HepG2 (cell line): ENCODE results near the gene TUBA4B. TPM values are rescaled to one million over a fixed set of nuclear protein-coding genes. Genes with fewer than 3 reads are reported as not detected.
A peak's percentile ranks its signal among the peaks of the same experiment; 100 is the strongest.

Experiments
- CAMTA2 ChIP-seq: sonication (generic); formaldehyde crosslinking; IDR thresholded peaks from 2 replicates; pipeline ENCODE4 v1.4.0; 2020; ENCODE audit warnings: mild to moderate bottlenecking, missing genetic modification reagents, borderline replicate concordance
- FOXP4 ChIP-seq: sonication (generic); formaldehyde crosslinking; IDR thresholded peaks from 2 replicates; pipeline ENCODE4 v1.4.0; 2020; ENCODE audit warnings: missing genetic modification reagents
- GPBP1L1 ChIP-seq: sonication (generic); formaldehyde crosslinking; IDR thresholded peaks from 2 replicates; pipeline ENCODE4 v1.5.0; 2020; ENCODE audit warnings: mild to moderate bottlenecking, missing genetic modification reagents
- HDAC1 ChIP-seq: sonication (generic); formaldehyde crosslinking; IDR thresholded peaks from 2 replicates; pipeline ENCODE4 v1.5.1; 2020; ENCODE audit warnings: mild to moderate bottlenecking, missing genetic modification reagents
- HMGA1 ChIP-seq: sonication (generic); formaldehyde crosslinking; conservative IDR thresholded peaks from 2 replicates; pipeline ENCODE4 v1.4.0; 2020; ENCODE audit warnings: missing genetic modification reagents
- HNRNPK ChIP-seq: fragments of 200-400 bp; formaldehyde crosslinking; IDR thresholded peaks from 2 replicates; pipeline ENCODE4 v1.6.1; 2018; ENCODE audit warnings: low read length, low read depth, moderate library complexity, mild to moderate bottlenecking; ENCODE audit not compliant: poor library complexity, severe bottlenecking
- HNRNPL ChIP-seq: fragments of 200-400 bp; formaldehyde crosslinking; IDR thresholded peaks from 2 replicates; pipeline ENCODE4 v1.6.1; 2017; ENCODE audit warnings: mild to moderate bottlenecking, low read depth, low read length
- HOMEZ ChIP-seq: IDR thresholded peaks from 2 replicates; pipeline ENCODE4 v1.6.1; 2016; ENCODE audit warnings: low read depth
- MLLT10 ChIP-seq: sonication (generic); formaldehyde crosslinking; IDR thresholded peaks from 2 replicates; pipeline ENCODE4 v1.4.0; 2020; ENCODE audit warnings: missing genetic modification reagents
- POGK ChIP-seq: sonication (generic); formaldehyde crosslinking; conservative IDR thresholded peaks from 2 replicates; pipeline ENCODE4 v1.8.0; 2022; ENCODE audit warnings: mild to moderate bottlenecking, moderate library complexity, missing genetic modification reagents
- RFX1 ChIP-seq: fragments of 450-650 bp; IDR thresholded peaks from 2 replicates; pipeline ENCODE4 v1.6.1; 2017
- SMARCE1 ChIP-seq: fragments of 450-650 bp; IDR thresholded peaks from 2 replicates; pipeline ENCODE4 v1.6.1; 2017; ENCODE audit warnings: borderline replicate concordance
- YY1 ChIP-seq: IDR thresholded peaks from 2 replicates; pipeline ENCODE4 v1.6.1; 2011; ENCODE audit warnings: low read length, low read depth, moderate library complexity, mild to moderate bottlenecking; ENCODE audit not compliant: insufficient read depth, insufficient replicate concordance
- ZMYM4 ChIP-seq: sonication (generic); formaldehyde crosslinking; IDR thresholded peaks from 2 replicates; pipeline ENCODE4 v1.8.1; 2023; ENCODE audit warnings: mild to moderate bottlenecking, missing genetic modification reagents
- ZNF143 ChIP-seq: sonication (generic); formaldehyde crosslinking; IDR thresholded peaks from 2 replicates; pipeline ENCODE4 v1.4.0; 2020; ENCODE audit warnings: missing genetic modification reagents
- ZNF331 ChIP-seq: sonication (generic); formaldehyde crosslinking; IDR thresholded peaks from 2 replicates; pipeline ENCODE4 v1.4.0; 2020; ENCODE audit warnings: missing genetic modification reagents
- ZNF607 ChIP-seq: sonication (generic); formaldehyde crosslinking; IDR thresholded peaks from 2 replicates; pipeline ENCODE4 v1.5.1; 2020; ENCODE audit warnings: missing genetic modification reagents, mild to moderate bottlenecking, borderline replicate concordance
- ZNF749 ChIP-seq: sonication (generic); formaldehyde crosslinking; IDR thresholded peaks from 2 replicates; pipeline ENCODE4 v1.8.0; 2022; ENCODE audit warnings: mild to moderate bottlenecking, missing genetic modification reagents, moderate library complexity, borderline replicate concordance
- polyA plus RNA-seq, 8 experiments: library from polyadenylated mRNA; depleted of rRNA in 3 of 8; stranded (reverse) in 7 of 8; unstranded in 1 of 8; fragments of >200 nt; fragmentation: Illumina TruSeq in 4 of 8; extraction: Trizol in 4 of 8; gene quantifications; 2 replicates each; pipeline versions ENCODE4 v1.2.1 to v1.2.3, GENCODE V29; 2011 to 2016; ENCODE audit warnings: low read depth in 4 of 8, missing spikeins in 1 of 8, mixed read lengths in 1 of 8; ENCODE audit not compliant: insufficient read depth in 1 of 8
- total RNA-seq, 5 experiments: library from RNA; depleted of rRNA; stranded (reverse); fragments of >200 nt; fragmentation: Illumina TruSeq; extraction: Trizol; gene quantifications; 2 replicates each; pipeline ENCODE4 v1.2.3, GENCODE V29; 2016; ENCODE audit warnings: low read depth in 1 of 5

The TUBA4B gene
- total and polyA plus RNA-seq, 2 of the 13 experiments (the other 11 are each of a cell fraction or from before 2014, with no cell fraction given), result 0.18 to 0.22 TPM

GRCh38 chr2:219279151-219279915 lies 26.3 kb downstream of the TUBA4B start, which contains the start of gene DNAJB2 (continued):
- TF ChIP-seq ZNF143 (CRISPR knock-in tag), result peak; percentile 90
- no peak for TF ChIP-seq GPBP1L1 (CRISPR knock-in tag)
- TF ChIP-seq ZNF331 (CRISPR knock-in tag), result peak; percentile 78; the same call in 1 of the 2 replicates
- peak; percentile 63 for TF ChIP-seq FOXP4
- TF ChIP-seq POGK, result peak; percentile 81; the same call in 1 of the 2 replicates
- peak; percentile 78 for TF ChIP-seq YY1
- TF ChIP-seq ZNF749 (CRISPR knock-in tag), result peak; percentile 39; the same call in 1 of the 2 replicates
- TF ChIP-seq MLLT10, result no peak
- TF ChIP-seq HDAC1, result peak; percentile 85; the same call in 1 of the 2 replicates
- no peak for TF ChIP-seq HNRNPL
- TF ChIP-seq ZMYM4 (CRISPR knock-in tag), result peak; percentile 78
- TF ChIP-seq ZNF607 (CRISPR knock-in tag), result 0 out of 2 replicates have a peak, but pooled peaks have one; percentile 53
- TF ChIP-seq RFX1, result no peak
- TF ChIP-seq CAMTA2 (CRISPR knock-in tag), result no peak
- TF ChIP-seq HNRNPK, result peak; percentile 98
- TF ChIP-seq SMARCE1, result no peak
- no peak for TF ChIP-seq HOMEZ (CRISPR knock-in tag)
- no peak for TF ChIP-seq HMGA1
